H1 (cell line): ENCODE data around the gene ANKRD40CL. TPM values are rescaled to one million over a fixed set of nuclear protein-coding genes. Genes with fewer than 3 reads are reported as not detected.

Experiments used
- CTCF ChIA-PET: fragments of 300-600 bp; sonication (Branson Sonifier 250); formaldehyde crosslinking; loops from one replicate; lab custom pipeline; 2021; ENCODE audit not compliant: partially characterized antibody; lab: Charles Lee
- POLR2A ChIA-PET: fragments of 300-600 bp; sonication (Branson Sonifier 250); formaldehyde crosslinking; loops from one replicate; lab custom pipeline; 2021; ENCODE audit warnings: inconsistent platforms; ENCODE audit not compliant: partially characterized antibody; lab: Charles Lee
- DNase-seq, 2 experiments: peaks; one replicate each; pipeline versions ENCODE4 v3.0.0 to v3.0.0-alpha.2; 2010 to 2022; ENCODE audit warnings: low spot score in 2 of 2, low read depth in 1 of 2, mixed read lengths in 1 of 2
- FAIRE-seq: peaks from 2 replicates; lab custom pipeline; 2011; peaks lifted over from hg19 to GRCh38; lab: Jason Lieb, UNC
- H2AFZ ChIP-seq: 2 replicates; pipeline ENCODE4 v1.8.1; 2012; ENCODE audit warnings: low read length, inconsistent platforms
- H2AK5ac ChIP-seq: 2 replicates; pipeline ENCODE4 v1.6.1; 2013; ENCODE audit warnings: low read depth, low read length
- H2BK120ac ChIP-seq: replicated peaks from 2 replicates; pipeline ENCODE3; 2013; ENCODE audit warnings: low read depth, low read length, inconsistent platforms
- H2BK12ac ChIP-seq: 2 replicates; pipeline ENCODE4 v1.6.1; 2013; ENCODE audit warnings: low read depth, low read length
- H2BK15ac ChIP-seq: 2 replicates; pipeline ENCODE4 v1.6.1; 2013; ENCODE audit warnings: low read length
- H2BK20ac ChIP-seq: 2 replicates; pipeline ENCODE4 v1.6.1; 2013; ENCODE audit warnings: low read length
- H2BK5ac ChIP-seq: 2 replicates; pipeline ENCODE4 v1.6.1; 2013; ENCODE audit warnings: low read depth, low read length
- H3K14ac ChIP-seq: 2 replicates; pipeline ENCODE4 v1.6.1; 2013; ENCODE audit warnings: inconsistent platforms; ENCODE audit not compliant: insufficient read length
- H3K18ac ChIP-seq: 2 replicates; pipeline ENCODE4 v1.6.1; 2013; ENCODE audit warnings: low read length; ENCODE audit errors: extremely low read depth
- H3K23ac ChIP-seq: 2 replicates; pipeline ENCODE4 v1.6.1; 2013; ENCODE audit warnings: inconsistent platforms; ENCODE audit not compliant: insufficient read length
- H3K23me2 ChIP-seq: 2 replicates; pipeline ENCODE4 v1.6.1; 2013; ENCODE audit warnings: low read depth, low read length
- H3K27ac ChIP-seq: 2 replicates; pipeline ENCODE4 v1.6.1; 2011; ENCODE audit warnings: low read depth, low read length, inconsistent platforms
- H3K27me3 ChIP-seq, 4 experiments: replicated peaks in 1 of 4; 1 replicate in 1 of 4; 2 replicates in 3 of 4; pipeline versions ENCODE4 v1.6.1 to v1.8.1; 2011 to 2013; ENCODE audit warnings: low read length in 3 of 4, mild to moderate bottlenecking in 3 of 4, inconsistent platforms in 2 of 4, mixed read lengths in 2 of 4, moderate library complexity in 1 of 4; ENCODE audit not compliant: control insufficient read depth in 3 of 4, insufficient read depth in 3 of 4; ENCODE audit errors: extremely low read depth in 1 of 4
- H3K36me3 ChIP-seq, 4 experiments: 2 replicates each; pipeline versions ENCODE4 v1.6.1 to v1.8.1; 2011 to 2013; ENCODE audit warnings: mild to moderate bottlenecking in 4 of 4, low read length in 3 of 4, moderate library complexity in 2 of 4, control low read depth in 1 of 4, inconsistent platforms in 1 of 4; ENCODE audit not compliant: insufficient read depth in 4 of 4, control insufficient read depth in 2 of 4
- H3K4ac ChIP-seq: replicated peaks from 2 replicates; pipeline ENCODE3; 2013; ENCODE audit warnings: low read length, low read depth, mixed read lengths, inconsistent platforms; ENCODE audit not compliant: insufficient read length
- H3K4me1 ChIP-seq, 4 experiments: replicated peaks in 1 of 4; 1 replicate in 1 of 4; 2 replicates in 3 of 4; pipeline versions ENCODE4 v1.6.1 to v1.8.1; 2011 to 2013; ENCODE audit warnings: low read length in 3 of 4, inconsistent platforms in 2 of 4, mixed read lengths in 1 of 4; ENCODE audit not compliant: insufficient read depth in 4 of 4, control insufficient read depth in 3 of 4
- H3K4me2 ChIP-seq, 2 experiments: 2 replicates each; pipeline versions ENCODE4 v1.6.1 to v1.8.1; 2011 to 2013; ENCODE audit warnings: low read depth in 2 of 2, low read length in 2 of 2, control low read depth in 1 of 2, inconsistent platforms in 1 of 2, mild to moderate bottlenecking in 1 of 2; ENCODE audit not compliant: insufficient read depth in 1 of 2
- H3K4me3 ChIP-seq, 4 experiments: fragments of 200-600, 300-600 bp in 1 of 4; sonication (generic), shearing (Covaris generic), sonication (Bioruptor Twin) in 1 of 4; 2 replicates each; pipeline versions ENCODE4 v1.5.1 to v1.8.1; 2011 to 2016; ENCODE audit warnings: low read length in 4 of 4, low read depth in 3 of 4, control low read depth in 2 of 4, inconsistent platforms in 2 of 4, mild to moderate bottlenecking in 2 of 4, mixed read lengths in 1 of 4, moderate library complexity in 1 of 4; ENCODE audit not compliant: insufficient read depth in 2 of 4; ENCODE audit errors: extremely low read depth in 1 of 4
- H3K56ac ChIP-seq: replicated peaks from 2 replicates; pipeline ENCODE3; 2013; ENCODE audit warnings: low read depth, mild to moderate bottlenecking, mixed read lengths, low read length, inconsistent platforms; ENCODE audit not compliant: insufficient read length
- H3K79me1 ChIP-seq: 2 replicates; pipeline ENCODE4 v1.6.1; 2013; ENCODE audit warnings: low read depth, low read length, control low read depth
- H3K79me2 ChIP-seq, 2 experiments: 2 replicates each; pipeline versions ENCODE4 v1.6.1 to v1.8.1; 2012 to 2013; ENCODE audit warnings: low read length in 2 of 2, mild to moderate bottlenecking in 2 of 2, inconsistent platforms in 1 of 2; ENCODE audit not compliant: insufficient read depth in 2 of 2, control insufficient read depth in 1 of 2
- H3K9ac ChIP-seq, 4 experiments: replicated peaks in 1 of 4; 1 replicate in 1 of 4; 2 replicates in 3 of 4; pipeline versions ENCODE4 v1.6.1 to v1.8.1; 2011 to 2013; ENCODE audit warnings: low read depth in 3 of 4, low read length in 3 of 4, control low read depth in 2 of 4, mild to moderate bottlenecking in 2 of 4, moderate library complexity in 2 of 4, inconsistent platforms in 1 of 4; ENCODE audit errors: extremely low read depth in 1 of 4
- H3K9me3 ChIP-seq, 2 experiments: 2 replicates each; pipeline versions ENCODE4 v1.6.1 to v1.8.1; 2012 to 2013; ENCODE audit warnings: mild to moderate bottlenecking in 2 of 2, moderate library complexity in 2 of 2, control low read depth in 1 of 2, inconsistent platforms in 1 of 2, low read depth in 1 of 2, low read length in 1 of 2, mixed read lengths in 1 of 2; ENCODE audit not compliant: insufficient read depth in 2 of 2
- H4K20me1 ChIP-seq, 2 experiments: replicated peaks in 1 of 2; 2 replicates each; pipeline versions ENCODE3 to v1.8.1; 2011 to 2013; ENCODE audit warnings: inconsistent platforms in 2 of 2, low read length in 2 of 2, mild to moderate bottlenecking in 1 of 2; ENCODE audit not compliant: insufficient read depth in 2 of 2, control insufficient read depth in 1 of 2
- H4K5ac ChIP-seq: 2 replicates; pipeline ENCODE4 v1.6.1; 2013; ENCODE audit warnings: low read length, low read depth, mixed read lengths, inconsistent platforms; ENCODE audit not compliant: insufficient read length
- H4K8ac ChIP-seq: 2 replicates; pipeline ENCODE4 v1.8.0; 2013; ENCODE audit warnings: mild to moderate bottlenecking, moderate library complexity, low read length, inconsistent platforms; ENCODE audit not compliant: insufficient read depth; ENCODE audit errors: extremely low read depth
- H4K91ac ChIP-seq: replicated peaks from 2 replicates; pipeline ENCODE3; 2013; ENCODE audit warnings: low read length, mixed read lengths, inconsistent platforms; ENCODE audit not compliant: insufficient read length
- CTCF ChIP-seq, 3 experiments: IDR thresholded peaks; 1 replicate in 2 of 3; 2 replicates in 1 of 3; pipeline versions ENCODE4 v1.5.1 to v1.6.1; 2011; ENCODE audit warnings: low read length in 3 of 3, mild to moderate bottlenecking in 3 of 3, inconsistent platforms in 2 of 3, low read depth in 1 of 3, moderate library complexity in 1 of 3; ENCODE audit not compliant: insufficient read depth in 1 of 3; ENCODE audit errors: control extremely low read depth in 1 of 3
- RAD21 ChIP-seq, 2 experiments: IDR thresholded peaks in 1 of 2; conservative IDR thresholded peaks in 1 of 2; 2 replicates each; pipeline ENCODE4 v1.6.1; 2011; ENCODE audit warnings: low read depth in 2 of 2, low read length in 2 of 2, improper control_type of control experiment in 1 of 2, inconsistent platforms in 1 of 2, mild to moderate bottlenecking in 1 of 2, moderate library complexity in 1 of 2
- SAP30 ChIP-seq: fragments of 300-600 bp; sonication (generic); IDR thresholded peaks from 2 replicates; pipeline ENCODE4 v1.7.1; 2012; ENCODE audit warnings: low read length, moderate library complexity, mild to moderate bottlenecking, inconsistent platforms; ENCODE audit not compliant: insufficient read depth, insufficient replicate concordance
- WGBS, 2 experiments: shearing (Covaris generic) in 1 of 2; methylation state at CpG; one replicate each; pipeline versions ENCODE4 v1.1.6 to v1.1.7; 2013 to 2015; ENCODE audit warnings: low lambda C conversion rate in 2 of 2, mixed read lengths in 2 of 2, inconsistent platforms in 1 of 2, low coverage in 1 of 2, missing lambda C conversion rate in 1 of 2; ENCODE audit not compliant: insufficient replicate concordance in 2 of 2, insufficient coverage in 1 of 2, insufficient read length in 1 of 2; ENCODE audit errors: extremely low coverage in 1 of 2, missing lambda C conversion rate in 1 of 2; 5-methylcytosine and 5-hydroxymethylcytosine counted together
- polyA plus RNA-seq, 7 experiments: library from polyadenylated mRNA; depleted of rRNA in 3 of 7; stranded (reverse) in 5 of 7; unstranded in 2 of 7; fragments of >200 nt in 5 of 7; fragments of 200-250 nt in 2 of 7; gene quantifications; 1 replicate in 5 of 7; 2 replicates in 1 of 7; 4 replicates in 1 of 7; pipeline versions ENCODE4 v1.2.1 to v1.2.3, GENCODE V29; 2011 to 2013; ENCODE audit warnings: missing spikeins in 2 of 7, mixed read lengths in 2 of 7
- total RNA-seq: library from RNA; stranded (reverse); fragmentation: NEBNext Ultra II Directional; extraction: Animal tissue kit (Norgen Biotek cat#: 25700); gene quantifications from 2 replicates; pipeline ENCODE4 v1.2.1, GENCODE V29; 2021

Gene ANKRD40CL
- total and polyA plus RNA-seq, 2 of the 8 experiments (the other 6 are each of a cell fraction or from before 2014, with no cell fraction given) = not detected

GRCh38 chr17:50806141-50806643, 38.9 kb upstream of the ANKRD40CL start:
- H4K5ac ChIP-seq = no peak overlapping the region
- H3K36me3 ChIP-seq = no peaks in the 10 kb centered on the region
- no peak overlapping the region for H3K4me3 ChIP-seq
- H3K14ac ChIP-seq = no peak overlapping the region
- WGBS, 2 experiments = 82% methylated on average over 11 of the region's 11 CpGs; no CpG with 5 or more reads in 1 of the 2 experiments
- H3K56ac ChIP-seq = no peak overlapping the region
- no peaks in the 10 kb centered on the region for H4K20me1 ChIP-seq
- peak in 1 of 2 experiments; percentile 68 for DNase-seq
- H2AFZ ChIP-seq = no peak overlapping the region; the same call in 1 of the 2 replicates
- ChIA-PET POLR2A (interaction anchor here (0.6 to 2.1 kb wide), 5 partner anchors 9 to 253 kb away, joined by 3 to 8 read pairs (median 3); partner anchors contain the start of gene TOB1), CTCF (interaction anchor here (0.5 to 3.8 kb wide), 28 partner anchors 9 to 327 kb away, joined by 3 to 41 read pairs (median 4); partner anchors contain the start of gene WFIKKN2)
- H3K27ac ChIP-seq = no peak overlapping the region
- no peaks in the 10 kb centered on the region for H3K4me1 ChIP-seq
- peak overlapping the region; percentile 35; the same call in 1 of the 2 replicates for H4K8ac ChIP-seq
- H2AK5ac ChIP-seq = no peak overlapping the region
- H2BK120ac ChIP-seq = no peak overlapping the region
- H2BK5ac ChIP-seq = peak overlapping the region; percentile 68; the same call in 1 of the 2 replicates
- H3K4ac ChIP-seq = peak overlapping the region; percentile 32
- no peaks in the 10 kb centered on the region for H3K23me2 ChIP-seq
- no peak for FAIRE-seq
- peak overlapping the region; percentile 78 for H3K18ac ChIP-seq
- no peaks in the 10 kb centered on the region for H3K79me2 ChIP-seq
- H4K91ac ChIP-seq = no peak overlapping the region
- no peak overlapping the region for H2BK15ac ChIP-seq
- H3K9ac ChIP-seq = no peak overlapping the region
- no peak overlapping the region for H3K23ac ChIP-seq
- peak overlapping the region; percentile 60; the same call in 1 of the 2 replicates for H2BK12ac ChIP-seq
- no peaks in the 10 kb centered on the region for H3K9me3 ChIP-seq
- H3K79me1 ChIP-seq = no peaks in the 10 kb centered on the region
- TF ChIP-seq SAP30 = no peak
- TF ChIP-seq RAD21 (IDR thresholded peaks at IDR 0.05 in 1 of 2, conservative IDR thresholded peaks at IDR 0.05 in 1 of 2; ENCODE audit: low read depth in 2 of 2, low read length in 2 of 2) = peak; percentile 37 to 53; a peak in 3 of 4 replicates
- peak; percentile 54 to 61 (median 58) for TF ChIP-seq CTCF (IDR thresholded peaks at IDR 0.05; ENCODE audit: control extremely low read depth in 1 of 3, insufficient read depth in 1 of 3, low read depth in 1 of 3, low read length in 3 of 3)
- peak overlapping the region; percentile 90; the same call in 1 of the 2 replicates for H2BK20ac ChIP-seq
- H3K27me3 ChIP-seq = no peaks in the 10 kb centered on the region
- no peak overlapping the region for H3K4me2 ChIP-seq
